ENCODE results near the gene ALKBH5. TPM values are rescaled to one million over a fixed set of nuclear protein-coding genes. Genes with fewer than 3 reads are reported as not detected.

The ALKBH5 gene
- total RNA-seq, 1 donor from 2014 or later: 99.1 TPM

DNA sequence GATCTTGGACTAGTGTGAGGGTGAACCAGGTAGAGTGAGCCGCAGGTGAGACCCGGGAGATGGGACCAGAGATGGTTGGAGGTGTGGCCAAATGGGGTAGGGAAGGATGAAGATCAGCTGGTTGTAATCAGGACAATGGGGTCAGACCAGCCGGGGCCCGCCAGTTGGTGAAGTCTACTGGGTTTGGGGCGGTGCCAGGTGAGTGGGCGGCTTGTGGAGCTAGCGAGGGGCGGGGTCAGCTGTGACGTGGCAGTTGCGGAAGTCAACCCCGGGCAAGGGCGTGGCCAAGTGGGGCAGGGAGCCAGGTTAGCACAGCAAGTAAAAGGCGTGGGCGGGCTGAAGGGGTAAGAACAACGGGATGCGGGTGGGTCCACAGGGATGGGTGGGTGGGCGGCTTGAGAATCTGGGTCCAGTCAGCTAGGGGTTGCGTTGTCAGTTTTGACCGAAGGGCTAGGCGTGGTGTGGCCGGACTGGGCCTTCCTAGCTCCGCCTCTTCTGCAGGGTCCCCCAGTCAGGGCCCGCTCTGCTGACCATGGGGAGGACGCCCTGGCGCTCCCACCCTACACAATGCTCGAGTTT lies 25.5 kb upstream of the ALKBH5 start:
- no peak for TF ChIP-seq CTCF (IDR thresholded peaks at IDR 0.05)
- H3K4me3 ChIP-seq: peak overlapping the region; percentile 52
- ATAC-seq: peak; percentile 83
- no peaks in the 10 kb centered on the region for H3K27me3 ChIP-seq
- no peaks in the 10 kb centered on the region for H3K36me3 ChIP-seq
- intact Hi-C loops (cut with DNase I): no loop called here
- peaks cover 14% of the 10 kb centered on the region for H3K4me1 ChIP-seq
- H3K27ac ChIP-seq: peak overlapping the region; percentile 78
- peak; percentile 99 for DNase-seq
- H3K9me3 ChIP-seq: no peaks in the 10 kb centered on the region

GRCh38 chr17:18159551-18160120 lies 24.0 kb upstream of the ALKBH5 start:
- intact Hi-C loops (cut with DNase I): no loop called here
- no peak for ATAC-seq
- no peak overlapping the region for H3K4me3 ChIP-seq

DNA sequence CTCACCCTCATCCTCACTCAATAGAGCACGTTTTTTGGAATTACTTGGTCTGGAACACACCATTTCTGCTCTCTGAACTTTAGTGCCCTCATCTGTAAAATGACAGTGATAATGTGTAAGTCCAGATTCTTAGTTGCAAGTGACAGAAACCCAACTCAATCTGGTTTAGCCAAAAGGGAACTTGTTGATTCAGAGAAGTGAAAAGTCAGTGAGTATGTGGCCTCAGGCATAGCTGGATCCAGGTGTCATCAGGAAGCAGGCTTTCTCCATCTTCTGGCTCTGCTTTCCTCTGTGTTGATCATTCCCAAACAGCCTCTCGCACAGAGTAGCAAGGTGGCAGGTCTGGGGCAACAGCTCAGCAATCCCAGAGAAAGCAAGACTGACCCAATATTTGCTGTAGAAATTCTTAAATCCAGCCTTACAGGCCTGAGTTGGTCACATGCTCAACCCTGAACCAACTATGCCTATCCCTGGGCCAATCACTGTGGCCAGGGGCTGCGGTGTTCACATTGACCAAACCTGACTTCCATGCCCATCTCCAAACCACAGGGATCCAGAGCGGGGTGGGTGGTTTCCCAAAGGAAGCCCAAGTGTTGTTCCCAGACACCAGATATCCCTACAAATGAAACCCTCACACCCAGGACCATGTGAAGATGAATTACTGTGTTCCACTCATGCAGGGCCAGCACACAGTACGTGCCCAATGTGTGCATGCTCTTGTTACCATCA lies 23.3 kb upstream of the ALKBH5 start:
- intact Hi-C loops (cut with DNase I): no loop called here
- Histone ChIP-seq H3K4me3 (no peak overlapping the region), H3K36me3 (no peaks in the 10 kb centered on the region), H3K27me3 (no peaks in the 10 kb centered on the region), H3K4me1 (peaks cover 6% of the 10 kb centered on the region), H3K9me3 (no peaks in the 10 kb centered on the region), H3K27ac (no peak overlapping the region)
- no peak for TF ChIP-seq CTCF (IDR thresholded peaks at IDR 0.05)
- ATAC-seq (no peak), DNase-seq (no peak)

More at GRCh38 chr17:18159551-18160120, 24.0 kb upstream of the ALKBH5 start:
- Histone ChIP-seq H3K4me1 (peaks cover 6% of the 10 kb centered on the region), H3K27ac (no peak overlapping the region), H3K27me3 (no peaks in the 10 kb centered on the region), H3K9me3 (no peaks in the 10 kb centered on the region), H3K36me3 (no peaks in the 10 kb centered on the region)
- TF ChIP-seq CTCF (IDR thresholded peaks at IDR 0.05): no peak
- no peak for DNase-seq

DNA sequence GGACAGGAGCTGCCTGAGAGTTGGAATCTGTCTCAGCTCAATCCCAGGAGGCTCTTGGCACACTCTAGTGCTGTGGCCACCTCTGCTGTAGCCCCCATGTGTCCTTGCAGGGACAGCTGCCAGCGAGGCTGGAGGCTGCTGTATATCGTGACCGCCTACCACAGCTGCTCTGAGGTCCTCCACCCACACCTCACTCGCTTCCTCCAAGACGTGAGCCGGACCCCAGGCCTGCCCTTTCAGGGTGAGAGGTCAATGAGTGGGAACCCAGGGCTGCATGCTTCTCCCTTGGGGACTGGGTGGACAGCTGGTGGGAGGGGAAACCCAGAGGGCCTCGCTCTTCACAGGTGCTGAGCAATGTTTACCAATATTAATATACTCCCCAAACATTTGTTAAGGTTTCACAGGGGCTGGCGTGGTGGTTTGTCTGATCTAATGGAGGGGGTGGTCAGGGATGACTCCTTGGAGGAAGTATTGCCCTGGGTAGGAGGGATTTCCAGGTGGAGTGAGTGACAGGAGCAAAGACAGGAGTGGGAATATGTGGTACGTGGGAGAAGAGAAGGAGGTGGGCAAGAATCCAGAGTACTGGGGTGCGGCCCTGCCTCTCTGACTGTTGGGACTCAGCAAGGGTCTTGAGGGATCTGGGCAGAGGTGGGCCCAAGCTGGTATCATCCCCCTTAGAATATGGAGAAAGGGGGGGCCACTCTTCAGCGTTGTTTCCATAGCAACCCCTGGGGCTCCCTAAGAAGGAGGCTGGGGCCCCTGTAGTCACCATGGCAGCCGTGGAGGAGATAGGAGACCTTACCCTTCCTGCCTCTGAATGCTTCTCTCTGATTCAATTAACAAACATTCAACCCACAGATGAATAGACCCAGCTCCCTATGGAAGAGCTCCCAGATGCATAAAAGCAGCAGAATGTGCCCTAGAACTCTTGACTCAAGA lies 22.2 kb upstream of the ALKBH5 start:
- ATAC-seq: peak; percentile 16
- no peak for TF ChIP-seq CTCF (IDR thresholded peaks at IDR 0.05)
- intact Hi-C loops (cut with DNase I): no loop called here
- Histone ChIP-seq H3K4me3 (no peak overlapping the region), H3K27ac (no peak overlapping the region), H3K4me1 (peaks cover 6% of the 10 kb centered on the region), H3K27me3 (no peaks in the 10 kb centered on the region), H3K9me3 (no peaks in the 10 kb centered on the region), H3K36me3 (no peaks in the 10 kb centered on the region)
- DNase-seq: no peak

DNA sequence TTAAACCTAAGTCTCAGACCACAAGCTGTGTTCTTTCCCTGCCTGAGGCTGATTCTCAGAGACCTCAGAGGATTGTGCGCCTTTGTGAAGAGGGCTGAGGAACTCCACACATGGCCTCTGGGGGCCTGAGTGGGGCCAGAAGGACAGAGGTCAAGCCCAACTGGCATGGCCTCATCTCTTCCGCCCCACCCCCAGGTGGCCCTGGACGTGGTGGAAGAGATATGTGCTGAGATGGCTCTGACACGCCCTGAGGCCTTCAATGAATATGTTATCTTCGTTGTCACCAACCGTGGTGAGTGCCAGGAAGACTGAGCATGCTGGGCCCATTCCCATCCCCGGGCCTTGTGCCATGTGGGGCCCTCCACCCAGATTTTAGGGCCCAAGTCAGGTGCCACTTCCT lies 20.1 kb upstream of the ALKBH5 start:
- no peak for ATAC-seq
- Histone ChIP-seq H3K27me3 (no peaks in the 10 kb centered on the region), H3K9me3 (no peaks in the 10 kb centered on the region), H3K27ac (no peak overlapping the region), H3K4me1 (peaks cover 3% of the 10 kb centered on the region), H3K4me3 (no peak overlapping the region), H3K36me3 (no peaks in the 10 kb centered on the region)
- no peak for DNase-seq
- intact Hi-C loops (cut with DNase I): no loop called here
- no peak for TF ChIP-seq CTCF (IDR thresholded peaks at IDR 0.05)
